Activated T-cell treated with anti-CD3 and anti-CD28 coated beads for 4 hours (primary cell): ENCODE measurements around the gene WDR48.
"Not testable (repeated sequence)": the region's sequence is repeated elsewhere in the genome, so short reads cannot be mapped to it uniquely, and the experiment has no call there.

Source experiments
- DNase-seq: peaks from one replicate; pipeline ENCODE4 v3.0.0-alpha.2; 2020

Gene WDR48

GRCh38 chr3:39051649-39052561 is at the start of gene WDR48, which contains the start of gene SCN11A:
Gene WDR48, plus strand, starts transcription at chr3:39052016. Its CDS starts 10 bp downstream, at chr3:39052026.
Gene SCN11A, minus strand, starts transcription at chr3:39051944. Its CDS starts 101,582 bp downstream, at chr3:38950362.
- DNase-seq = peak; percentile 89

- DNase-seq = no peak
Observed at GRCh38 chr3:39005295-39005694, 46.5 kb upstream of the WDR48 start.

- DNase-seq = no peak
Observed at GRCh38 chr3:39011191-39011736, 40.6 kb upstream of the WDR48 start.

GRCh38 chr3:39013289-39013688 is 38.5 kb upstream of the WDR48 start:
- no peak for DNase-seq

GRCh38 chr3:39013921-39014509 is 37.8 kb upstream of the WDR48 start:
- DNase-seq = no peak

GRCh38 chr3:39015418-39015817 is 36.4 kb upstream of the WDR48 start:
- no peak for DNase-seq

GRCh38 chr3:39019299-39019698 is 32.5 kb upstream of the WDR48 start:
- no peak for DNase-seq

- DNase-seq = no peak
Observed at GRCh38 chr3:39021029-39021428, 30.8 kb upstream of the WDR48 start.

- no peak for DNase-seq
Observed at GRCh38 chr3:39021465-39022285, 30.1 kb upstream of the WDR48 start.

- DNase-seq = no peak
Observed at GRCh38 chr3:39022286-39022630, 29.6 kb upstream of the WDR48 start.

- no peak for DNase-seq
Observed at GRCh38 chr3:39024497-39024896, 27.3 kb upstream of the WDR48 start.

- no peak for DNase-seq
Observed at GRCh38 chr3:39025222-39025970, 26.4 kb upstream of the WDR48 start.

GRCh38 chr3:39028546-39028945 is 23.3 kb upstream of the WDR48 start:
- no peak for DNase-seq

- DNase-seq = no peak
Observed at GRCh38 chr3:39029556-39029955, 22.3 kb upstream of the WDR48 start.

- no peak for DNase-seq
Observed at GRCh38 chr3:39038165-39038564, 13.7 kb upstream of the WDR48 start.

GRCh38 chr3:39050029-39050428 is 1.8 kb upstream of the WDR48 start:
- DNase-seq = no peak

GRCh38 chr3:39052583-39052982 is 767 bp downstream of the WDR48 start:
- no peak for DNase-seq

- no peak for DNase-seq
Observed at GRCh38 chr3:39053696-39054095, 1.9 kb downstream of the WDR48 start.

GRCh38 chr3:39056151-39056550 is 4.3 kb downstream of the WDR48 start:
- no peak for DNase-seq

- DNase-seq = not testable (repeated sequence)
Observed at GRCh38 chr3:39061228-39061627, 9.4 kb downstream of the WDR48 start.

- DNase-seq = no peak
Observed at GRCh38 chr3:39062180-39062579, 10.4 kb downstream of the WDR48 start.

- no peak for DNase-seq
Observed at GRCh38 chr3:39063143-39063542, 11.3 kb downstream of the WDR48 start.
